SK-N-SH (cell line): ENCODE data around the gene ADGRB2.

Experiments used
- CHD2 ChIP-seq: fragments of 150-350 bp; IDR thresholded peaks from 2 replicates; pipeline ENCODE4 v1.6.1; 2018; ENCODE audit warnings: low read length; ENCODE audit not compliant: partially characterized antibody
- TF ChIP-seq, protein P1 (sequence below): fragments of 200-600 bp; sonication (generic); IDR thresholded peaks from 2 replicates; pipeline ENCODE4 v1.6.1; 2017; ENCODE audit warnings: antibody characterized with exemption, mild to moderate bottlenecking, moderate library complexity

DNA sequence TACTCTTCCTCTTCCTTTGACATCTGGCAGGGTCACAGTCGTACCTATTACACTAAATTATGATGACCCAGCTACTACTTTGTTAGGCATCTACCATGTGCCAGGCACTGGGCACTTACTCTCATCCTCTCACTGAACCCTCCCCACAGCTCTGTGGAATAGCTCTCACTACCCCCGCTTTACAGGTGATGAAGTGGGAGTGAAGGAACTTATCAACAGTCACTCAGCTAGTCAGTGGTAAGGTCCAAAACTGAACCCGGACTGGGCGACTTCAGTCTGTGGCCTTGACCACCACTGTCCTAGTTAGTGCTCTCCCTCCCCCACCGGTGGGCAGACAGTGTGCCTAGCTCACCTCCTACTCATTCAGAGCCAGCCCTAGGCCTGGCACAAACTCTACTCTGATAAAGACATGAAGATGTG lies 12.3 kb downstream of the ADGRB2 start:
- TF ChIP-seq, protein P1, sequence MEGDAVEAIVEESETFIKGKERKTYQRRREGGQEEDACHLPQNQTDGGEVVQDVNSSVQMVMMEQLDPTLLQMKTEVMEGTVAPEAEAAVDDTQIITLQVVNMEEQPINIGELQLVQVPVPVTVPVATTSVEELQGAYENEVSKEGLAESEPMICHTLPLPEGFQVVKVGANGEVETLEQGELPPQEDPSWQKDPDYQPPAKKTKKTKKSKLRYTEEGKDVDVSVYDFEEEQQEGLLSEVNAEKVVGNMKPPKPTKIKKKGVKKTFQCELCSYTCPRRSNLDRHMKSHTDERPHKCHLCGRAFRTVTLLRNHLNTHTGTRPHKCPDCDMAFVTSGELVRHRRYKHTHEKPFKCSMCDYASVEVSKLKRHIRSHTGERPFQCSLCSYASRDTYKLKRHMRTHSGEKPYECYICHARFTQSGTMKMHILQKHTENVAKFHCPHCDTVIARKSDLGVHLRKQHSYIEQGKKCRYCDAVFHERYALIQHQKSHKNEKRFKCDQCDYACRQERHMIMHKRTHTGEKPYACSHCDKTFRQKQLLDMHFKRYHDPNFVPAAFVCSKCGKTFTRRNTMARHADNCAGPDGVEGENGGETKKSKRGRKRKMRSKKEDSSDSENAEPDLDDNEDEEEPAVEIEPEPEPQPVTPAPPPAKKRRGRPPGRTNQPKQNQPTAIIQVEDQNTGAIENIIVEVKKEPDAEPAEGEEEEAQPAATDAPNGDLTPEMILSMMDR, result no peak
- no peak for TF ChIP-seq CHD2
